ES-I3 (cell line): ENCODE results near the gene NR2F6.
"Not testable (repeated sequence)": the region's sequence is repeated elsewhere in the genome, so short reads cannot be mapped to it uniquely, and the experiment has no call there.

Experiments used
- H3K36me3 ChIP-seq: 2 replicates; pipeline ENCODE4 v1.6.1; 2013; ENCODE audit warnings: mild to moderate bottlenecking, low read length, control low read depth, moderate library complexity; ENCODE audit not compliant: insufficient read depth
- H3K4me1 ChIP-seq: 2 replicates; pipeline ENCODE4 v1.6.1; 2013; ENCODE audit warnings: mild to moderate bottlenecking, control low read depth, low read length; ENCODE audit not compliant: insufficient read depth
- H3K9ac ChIP-seq: 2 replicates; pipeline ENCODE4 v1.6.1; 2013; ENCODE audit warnings: low read depth, mild to moderate bottlenecking, low read length, moderate library complexity
- H3K9me3 ChIP-seq: 2 replicates; pipeline ENCODE4 v1.6.1; 2013; ENCODE audit warnings: mild to moderate bottlenecking, low read length, moderate library complexity; ENCODE audit not compliant: control insufficient read depth, insufficient read depth

Gene NR2F6

GRCh38 chr19:17275441-17276175, 29.9 kb upstream of the NR2F6 start:
- Histone ChIP-seq H3K9me3 (no peaks in the 10 kb centered on the region), H3K4me1 (no peaks in the 10 kb centered on the region), H3K9ac (no peak overlapping the region), H3K36me3 (peaks cover 28% of the 10 kb centered on the region)

DNA sequence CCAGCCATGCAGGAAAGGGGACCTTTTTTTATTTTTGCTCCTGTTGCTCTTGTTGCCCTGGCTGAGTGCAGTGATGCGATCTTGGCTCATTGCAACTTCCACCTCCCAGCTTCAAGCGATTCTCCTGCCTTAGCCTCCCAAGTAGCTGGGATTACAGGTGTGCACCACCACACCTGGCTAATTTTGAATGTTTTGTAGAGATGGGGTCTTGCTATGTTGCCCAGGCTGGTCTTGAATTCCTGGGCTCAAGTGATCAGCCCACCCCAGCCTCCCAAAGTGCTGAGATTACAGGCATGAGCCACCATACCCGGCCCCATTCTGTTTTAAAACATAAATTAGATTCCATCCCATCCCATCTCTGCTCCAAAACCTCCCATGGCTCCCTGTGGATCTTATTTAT, 29.2 kb upstream of the NR2F6 start:
- not testable (repeated sequence) for H3K9ac ChIP-seq, H3K9me3 ChIP-seq, H3K4me1 ChIP-seq
- H3K36me3 ChIP-seq: peaks cover 28% of the 10 kb centered on the region

DNA sequence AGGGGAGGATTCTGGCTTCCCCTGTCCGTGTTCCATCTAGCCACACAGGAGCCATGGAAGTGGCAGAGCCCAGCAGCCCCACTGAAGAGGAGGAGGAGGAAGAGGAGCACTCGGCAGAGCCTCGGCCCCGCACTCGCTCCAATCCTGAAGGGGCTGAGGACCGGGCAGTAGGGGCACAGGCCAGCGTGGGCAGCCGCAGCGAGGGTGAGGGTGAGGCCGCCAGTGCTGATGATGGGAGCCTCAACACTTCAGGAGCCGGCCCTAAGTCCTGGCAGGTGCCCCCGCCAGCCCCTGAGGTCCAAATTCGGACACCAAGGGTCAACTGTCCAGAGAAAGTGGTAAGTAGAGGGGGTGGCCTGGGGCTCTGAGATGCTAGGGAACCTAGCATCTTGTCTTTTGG, 23.0 kb upstream of the NR2F6 start:
- Histone ChIP-seq H3K36me3 (peaks cover 13% of the 10 kb centered on the region), H3K9ac (no peak overlapping the region), H3K9me3 (no peaks in the 10 kb centered on the region), H3K4me1 (peaks cover 9% of the 10 kb centered on the region)

- Histone ChIP-seq H3K36me3 (peaks cover 7% of the 10 kb centered on the region), H3K4me1 (peaks cover 9% of the 10 kb centered on the region), H3K9ac (peak within 1 kb of the TSS; percentile 89), H3K9me3 (no peaks in the 10 kb centered on the region)
Measured at GRCh38 chr19:17266975-17267788, 21.5 kb upstream of the NR2F6 start, which contains the start of gene BABAM1. Gene BABAM1 (plus strand): TSS chr19:17267443. CDS start chr19:17268807, 1,364 bp downstream.

- peaks cover 7% of the 10 kb centered on the region for H3K36me3 ChIP-seq
- H3K4me1 ChIP-seq: peaks cover 9% of the 10 kb centered on the region
- H3K9me3 ChIP-seq: no peaks in the 10 kb centered on the region
- no peak overlapping the region; the same call in 1 of the 2 replicates for H3K9ac ChIP-seq
Measured at GRCh38 chr19:17266589-17266974, 20.9 kb upstream of the NR2F6 start.

DNA sequence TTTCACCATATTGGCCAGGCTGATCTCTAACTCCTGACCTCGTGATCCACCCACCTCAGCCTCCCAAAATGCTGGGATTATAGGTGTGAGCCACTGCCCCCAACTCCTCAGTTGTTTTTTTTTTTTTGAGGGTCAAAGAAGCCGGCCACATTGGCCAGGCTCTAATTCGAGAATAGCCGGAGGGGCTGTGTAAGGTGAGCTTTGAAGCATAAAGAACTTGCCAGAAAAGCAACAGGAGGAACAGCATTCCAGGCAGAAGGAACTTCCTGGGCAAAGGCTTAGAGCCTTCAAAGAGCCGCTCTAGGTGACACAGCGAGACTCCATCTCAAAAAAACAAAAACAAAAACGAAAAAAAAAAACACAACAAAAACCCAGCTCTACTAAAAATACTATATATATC, 20.3 kb upstream of the NR2F6 start:
- Histone ChIP-seq H3K4me1 (peaks cover 9% of the 10 kb centered on the region), H3K9ac (no peak overlapping the region)

GRCh38 chr19:17264641-17264979, 18.9 kb upstream of the NR2F6 start, which contains the start of gene USHBP1:
Gene USHBP1 (minus strand): TSS chr19:17264745. CDS start chr19:17264299, 446 bp downstream.
- peaks cover 9% of the 10 kb centered on the region for H3K4me1 ChIP-seq
- H3K36me3 ChIP-seq: peaks cover 3% of the 10 kb centered on the region; the same call in 1 of the 2 replicates
- H3K9me3 ChIP-seq: peaks cover 5% of the 10 kb centered on the region
- no peak within 1 kb of the TSS for H3K9ac ChIP-seq

More for the DNA sequence above, 20.3 kb upstream of the NR2F6 start:
- no peaks in the 10 kb centered on the region for H3K9me3 ChIP-seq
- H3K36me3 ChIP-seq: peaks cover 4% of the 10 kb centered on the region

DNA sequence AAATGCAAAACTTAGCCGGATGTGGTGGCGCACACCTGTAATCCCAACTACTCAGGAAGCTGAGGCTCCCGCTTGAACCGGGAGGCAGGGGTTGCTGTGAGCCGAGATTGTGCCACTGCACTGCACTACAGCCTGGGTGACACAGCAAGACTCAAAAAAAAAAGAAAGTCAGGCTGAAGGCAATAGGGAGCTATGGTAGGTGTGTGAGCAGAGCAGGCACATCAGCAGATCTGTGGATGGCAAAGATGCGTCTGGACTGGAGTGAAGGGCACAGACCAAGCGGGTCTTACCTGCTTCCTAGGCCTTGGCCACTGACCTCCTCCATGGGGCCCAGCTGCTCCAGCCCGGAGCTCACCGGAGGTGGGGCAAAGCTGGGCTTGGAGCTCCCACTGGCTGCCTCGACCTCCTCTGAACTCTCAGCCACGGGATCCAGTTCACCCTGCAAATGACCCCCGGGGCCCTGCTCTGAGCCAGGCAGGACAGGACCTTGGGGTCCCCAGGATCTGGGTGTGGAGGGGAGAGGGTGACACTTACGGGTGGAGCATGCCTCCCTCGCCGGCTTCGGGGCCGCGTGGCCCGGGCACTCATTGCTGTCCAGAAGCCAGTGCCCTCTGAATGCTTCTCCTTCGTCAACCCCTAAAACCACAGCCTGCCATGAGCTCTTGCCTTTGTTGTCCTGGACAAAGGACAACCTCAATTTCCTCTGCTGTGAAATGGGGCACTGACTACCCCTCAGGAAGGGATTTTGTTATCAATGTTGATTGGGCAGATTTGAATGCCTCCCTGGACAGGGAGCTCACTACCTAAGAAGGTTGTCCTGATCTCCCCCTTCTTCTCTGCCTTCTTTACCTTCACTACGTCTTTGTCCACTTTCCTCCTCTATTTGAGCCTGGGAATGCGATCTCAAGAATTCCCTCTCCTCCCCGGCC, 18.3 kb upstream of the NR2F6 start:
- Histone ChIP-seq H3K9me3 (peaks cover 11% of the 10 kb centered on the region), H3K36me3 (peaks cover 7% of the 10 kb centered on the region), H3K9ac (no peak overlapping the region), H3K4me1 (peaks cover 9% of the 10 kb centered on the region)

GRCh38 chr19:17262557-17262956, 16.8 kb upstream of the NR2F6 start:
- Histone ChIP-seq H3K4me1 (peaks cover 9% of the 10 kb centered on the region), H3K36me3 (peaks cover 3% of the 10 kb centered on the region; the same call in 1 of the 2 replicates), H3K9ac (no peak overlapping the region), H3K9me3 (peaks cover 11% of the 10 kb centered on the region)

DNA sequence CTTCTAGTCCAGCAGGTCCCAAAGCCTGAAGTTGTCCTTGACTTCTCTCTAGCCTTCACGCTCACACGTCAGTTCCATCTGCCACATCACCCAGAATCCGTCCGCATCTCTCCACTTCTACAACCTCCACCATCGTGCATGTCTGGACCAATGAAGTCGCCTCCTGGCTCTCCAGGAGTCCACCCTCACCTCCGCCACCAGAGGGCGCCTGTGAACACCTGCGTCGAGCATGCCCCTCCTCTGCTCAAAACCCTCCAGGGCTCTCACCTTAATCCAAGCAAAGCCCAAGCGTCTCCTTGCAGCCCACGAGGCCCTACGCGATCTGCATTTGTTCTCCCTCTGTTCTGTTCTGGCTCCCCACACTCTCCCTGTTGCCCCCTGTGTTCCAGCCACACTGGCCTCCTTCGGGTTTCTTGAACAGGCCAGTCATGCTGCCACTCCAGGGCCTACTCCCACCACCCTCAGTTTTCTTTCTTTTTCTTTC, 15.2 kb upstream of the NR2F6 start:
- H3K9ac ChIP-seq: 0 out of 2 replicates have a peak overlapping the region, but pooled peaks have one; percentile 7
- H3K4me1 ChIP-seq: peaks cover 9% of the 10 kb centered on the region

GRCh38 chr19:17259934-17260333, 14.2 kb upstream of the NR2F6 start:
- Histone ChIP-seq H3K4me1 (peaks cover 6% of the 10 kb centered on the region), H3K36me3 (peaks cover 3% of the 10 kb centered on the region; the same call in 1 of the 2 replicates), H3K9ac (no peak overlapping the region), H3K9me3 (peaks cover 11% of the 10 kb centered on the region)

More for the DNA sequence above, 15.2 kb upstream of the NR2F6 start:
- H3K9me3 ChIP-seq: peaks cover 11% of the 10 kb centered on the region
- H3K36me3 ChIP-seq: peaks cover 3% of the 10 kb centered on the region; the same call in 1 of the 2 replicates

- 0 out of 2 replicates have a peak, but pooled peaks cover 1% of the 10 kb centered on the region for H3K4me1 ChIP-seq
- H3K9me3 ChIP-seq: peaks cover 11% of the 10 kb centered on the region
- no peak overlapping the region for H3K9ac ChIP-seq
- peaks cover 3% of the 10 kb centered on the region; the same call in 1 of the 2 replicates for H3K36me3 ChIP-seq
Measured at GRCh38 chr19:17259118-17259780, 13.5 kb upstream of the NR2F6 start.

- H3K4me1 ChIP-seq: no peaks in the 10 kb centered on the region
- H3K36me3 ChIP-seq: peaks cover 3% of the 10 kb centered on the region; the same call in 1 of the 2 replicates
- H3K9ac ChIP-seq: no peak overlapping the region
- H3K9me3 ChIP-seq: peaks cover 11% of the 10 kb centered on the region
Measured at GRCh38 chr19:17256130-17256529, 10.4 kb upstream of the NR2F6 start.
